Activated naive CD4-positive, alpha-beta T cell treated with anti-CD3 and anti-CD28 coated beads, Interleukin-2, amount 50 U/mL, for 72 hours (primary cell): ENCODE data around the gene FHOD1. TPM values are rescaled to one million over a fixed set of nuclear protein-coding genes. Genes with fewer than 3 reads are reported as not detected.

Source experiments
- ATAC-seq, 2 donors: fragments of 150-1000 bp; cut with Tn5 transposase; 2 replicates each; pipeline ENCODE4 v1.10.0; 2021; ENCODE audit warnings: mild to moderate bottlenecking in 2 of 2, moderate library complexity in 2 of 2
- DNase-seq, 2 donors: peaks; one replicate each; pipeline ENCODE4 v3.0.0; 2021 to 2022; ENCODE audit warnings: low spot score in 2 of 2
- H3K27ac Mint-ChIP-seq, 2 donors: one replicate each; pipeline ENCODE4 v1.8.0; 2022; ENCODE audit warnings: mild to moderate bottlenecking in 2 of 2, mixed read lengths in 2 of 2
- H3K36me3 Mint-ChIP-seq, 2 donors: one replicate each; pipeline ENCODE4 v1.8.0; 2022; ENCODE audit warnings: mixed read lengths in 2 of 2
- H3K9me3 Mint-ChIP-seq, 2 donors: one replicate each; pipeline ENCODE4 v1.8.0; 2022; ENCODE audit warnings: mixed read lengths in 2 of 2
- total RNA-seq, 2 donors: library from RNA; stranded (reverse); gene quantifications; one replicate each; pipeline ENCODE4 v1.2.3, GENCODE V29; 2022

FHOD1 gene
- total RNA-seq, 2 donors from 2014 or later = 104 to 133 TPM

GRCh38 chr16:67279296-67280089 is 32.2 kb upstream of the FHOD1 start, which contains the start of gene PLEKHG4:
Gene PLEKHG4 (plus strand): TSS chr16:67279532. CDS start chr16:67280045, 513 bp downstream.
- peak; percentile 88 to 94 for ATAC-seq
- Mint-ChIP-seq H3K9me3 (no peaks in the 10 kb centered on the region), H3K27ac (peak within 1 kb of the TSS; percentile 90 to 94), H3K36me3 (peaks cover 0 to 12% of the 10 kb centered on the region in 2 donors)
- peak; percentile 84 to 89 for DNase-seq

GRCh38 chr16:67278773-67279295 is 31.6 kb upstream of the FHOD1 start:
- DNase-seq (peak in 1 of 2 donors; percentile 67), ATAC-seq (peak; percentile 72 to 73)
- Mint-ChIP-seq H3K27ac (peak overlapping the region; percentile 90 to 94), H3K36me3 (peaks cover 0 to 12% of the 10 kb centered on the region in 2 donors), H3K9me3 (no peaks in the 10 kb centered on the region)

DNA sequence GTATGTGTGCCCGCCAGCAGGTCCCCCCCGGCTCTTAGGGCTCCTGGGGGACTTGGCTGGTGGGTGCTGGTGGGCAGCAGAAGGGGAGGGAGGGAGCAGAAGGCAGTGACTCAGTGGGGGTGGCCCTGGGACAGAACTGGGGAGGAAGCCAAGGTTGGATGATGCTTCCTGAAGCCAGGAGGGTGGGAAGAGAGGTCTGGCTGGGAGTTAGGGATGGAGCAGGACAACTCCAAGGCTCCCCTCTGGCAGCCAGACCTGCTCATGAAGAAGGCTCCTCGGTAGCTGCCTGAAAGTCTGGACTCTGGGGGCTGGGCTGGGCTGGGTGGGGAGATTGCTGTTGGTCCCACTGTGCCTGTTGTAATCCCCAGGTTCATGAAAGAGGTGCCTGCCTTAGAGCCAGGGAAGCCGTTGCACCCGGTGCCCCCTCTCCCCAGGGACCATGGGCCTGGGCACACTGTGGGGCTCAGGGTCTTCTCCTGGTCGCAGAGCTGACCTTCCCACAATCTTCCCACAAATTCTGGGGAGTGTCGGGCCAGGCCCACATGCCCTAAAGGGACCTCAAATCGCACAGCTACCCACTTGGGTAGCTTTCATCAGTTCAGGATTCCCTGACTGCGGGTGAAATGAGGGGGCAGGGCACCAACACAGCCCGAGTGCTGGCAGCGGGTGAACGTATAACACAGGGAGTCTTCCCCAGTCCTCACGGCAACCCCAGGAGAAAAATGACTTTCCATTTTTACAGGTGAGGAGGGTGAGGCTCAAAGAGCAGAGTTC is 30.9 kb upstream of the FHOD1 start:
- DNase-seq (no peak), ATAC-seq (no peak)
- peak overlapping the region; percentile 90 to 94 for H3K27ac Mint-ChIP-seq
- H3K9me3 Mint-ChIP-seq = no peaks in the 10 kb centered on the region
- H3K36me3 Mint-ChIP-seq = peaks cover 0 to 12% of the 10 kb centered on the region in 2 donors

DNA sequence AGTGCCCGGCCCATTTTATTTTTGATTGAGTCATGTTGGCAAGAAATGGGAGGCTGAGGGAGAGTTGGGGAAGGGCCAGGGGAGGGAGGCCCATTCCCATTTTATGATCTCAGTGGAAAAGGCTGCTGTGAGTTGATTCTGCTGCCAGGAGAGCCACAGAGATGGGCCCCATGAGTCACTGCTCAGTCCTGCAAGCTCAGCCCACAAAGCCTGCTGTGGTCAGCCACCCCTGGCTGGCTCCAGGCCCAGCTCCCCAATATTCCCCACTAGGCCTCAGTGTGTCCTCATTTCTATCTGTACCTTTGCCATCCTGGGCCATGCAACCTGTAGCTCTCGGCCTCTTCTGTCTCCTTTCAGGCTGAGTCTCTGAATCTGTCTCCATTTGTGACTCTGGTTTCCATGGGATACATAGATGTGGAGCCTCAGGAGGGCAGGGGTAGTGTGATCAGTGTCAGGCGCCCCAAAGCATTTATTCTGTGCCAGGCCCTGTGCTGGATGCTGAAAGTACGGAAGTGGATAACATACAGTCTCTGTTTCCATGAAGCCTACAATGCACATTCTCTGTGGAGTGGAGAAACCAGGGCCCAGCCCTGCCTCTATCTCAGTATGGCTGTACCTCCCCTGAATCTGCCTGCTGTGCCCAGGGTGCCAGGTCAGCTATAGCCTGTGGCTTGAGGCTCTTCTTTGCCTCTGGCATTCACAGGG is 30.2 kb upstream of the FHOD1 start:
- DNase-seq (peak in 1 of 2 donors; percentile 76), ATAC-seq (peak in 1 of 2 donors; percentile 58)
- Mint-ChIP-seq H3K36me3 (peaks cover 0 to 12% of the 10 kb centered on the region in 2 donors), H3K27ac (peak overlapping the region; percentile 89 to 90), H3K9me3 (no peaks in the 10 kb centered on the region)

- ATAC-seq (no peak), DNase-seq (no peak)
Observed at GRCh38 chr16:67275321-67275720, 28.0 kb upstream of the FHOD1 start.

DNA sequence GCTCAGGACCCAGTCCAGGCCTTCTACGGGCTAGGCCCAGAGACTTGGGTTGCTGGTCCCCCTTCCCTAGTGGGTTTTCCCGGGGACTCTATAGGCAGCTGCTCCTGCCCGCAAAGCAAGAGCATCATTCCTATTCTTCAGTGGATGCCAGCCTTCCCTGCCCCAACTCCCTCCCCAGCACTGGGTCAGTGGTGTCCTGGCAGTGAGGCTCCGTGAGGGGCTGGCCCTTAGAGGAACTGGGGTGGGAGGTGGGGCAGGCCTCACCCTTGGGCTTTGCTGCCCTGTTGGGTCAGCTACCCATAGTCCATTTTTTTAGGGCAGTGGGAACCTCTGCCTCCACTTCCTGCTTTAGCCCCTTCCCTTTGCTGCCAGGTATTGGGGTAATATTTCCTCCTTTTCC is 24.2 kb upstream of the FHOD1 start:
- H3K36me3 Mint-ChIP-seq = peaks cover 0 to 8% of the 10 kb centered on the region in 2 donors
- no peak for DNase-seq

More at GRCh38 chr16:67275321-67275720, 28.0 kb upstream of the FHOD1 start:
- Mint-ChIP-seq H3K9me3 (no peaks in the 10 kb centered on the region), H3K36me3 (peaks cover 0 to 12% of the 10 kb centered on the region in 2 donors), H3K27ac (peak overlapping the region in 1 of 2 donors; percentile 82)

GRCh38 chr16:67270931-67271338 is 23.7 kb upstream of the FHOD1 start:
- no peak for ATAC-seq
- peaks cover 0 to 5% of the 10 kb centered on the region in 2 donors for H3K36me3 Mint-ChIP-seq

More for the DNA sequence above, 24.2 kb upstream of the FHOD1 start:
- Mint-ChIP-seq H3K27ac (no peak overlapping the region), H3K9me3 (no peaks in the 10 kb centered on the region)
- no peak for ATAC-seq

DNA sequence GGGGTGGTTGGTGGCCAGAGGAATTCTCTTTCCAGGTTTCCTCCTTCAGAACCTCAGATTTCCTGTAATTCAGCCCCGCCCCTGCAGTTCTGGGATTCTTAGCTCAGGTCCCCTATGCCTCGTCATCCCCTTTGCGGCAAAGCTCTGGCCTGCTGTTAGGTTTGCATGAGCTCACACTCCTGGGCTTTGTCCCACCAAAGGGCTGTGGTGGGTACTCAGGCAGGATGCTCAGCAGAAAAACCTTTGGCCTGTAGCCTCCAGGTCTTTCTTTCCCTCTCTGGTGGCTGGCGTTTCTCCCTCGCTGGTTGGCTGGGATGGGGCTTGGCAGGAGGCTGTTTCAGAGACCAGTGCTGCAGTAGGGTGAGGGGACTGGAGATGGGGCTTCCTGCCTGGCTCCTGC is 22.5 kb upstream of the FHOD1 start:
- Mint-ChIP-seq H3K36me3 (no peaks in the 10 kb centered on the region), H3K27ac (no peak overlapping the region), H3K9me3 (no peaks in the 10 kb centered on the region)
- ATAC-seq (no peak), DNase-seq (no peak)

More at GRCh38 chr16:67270931-67271338, 23.7 kb upstream of the FHOD1 start:
- no peak for DNase-seq
- H3K9me3 Mint-ChIP-seq = no peaks in the 10 kb centered on the region
- no peak overlapping the region for H3K27ac Mint-ChIP-seq

DNA sequence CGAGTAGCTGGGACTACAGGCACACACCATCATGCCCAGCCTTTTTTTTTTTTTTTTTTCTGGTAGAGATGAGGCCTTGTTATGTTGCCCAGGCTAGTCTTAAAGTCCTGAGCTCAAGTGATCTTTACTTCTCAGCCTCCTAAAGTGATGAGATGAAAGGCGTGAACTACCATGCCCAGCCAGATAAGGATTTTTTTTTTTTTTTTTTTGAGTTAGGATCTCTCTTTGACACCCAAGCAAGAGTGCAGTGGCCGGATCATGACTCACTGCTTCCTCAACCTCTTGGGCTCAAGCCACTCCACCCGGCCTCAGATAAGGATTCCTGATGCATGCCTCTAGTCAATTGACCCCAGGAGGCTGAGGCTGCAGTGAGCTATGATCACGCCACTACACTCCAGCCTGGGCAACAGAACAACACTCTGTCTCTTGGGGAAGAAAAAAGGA is 20.9 kb upstream of the FHOD1 start:
- Mint-ChIP-seq H3K9me3 (no peaks in the 10 kb centered on the region), H3K27ac (no peak overlapping the region), H3K36me3 (no peaks in the 10 kb centered on the region)
- DNase-seq (no peak), ATAC-seq (no peak)

GRCh38 chr16:67265834-67266233 is 18.6 kb upstream of the FHOD1 start:
- peak overlapping the region in 1 of 2 donors; percentile 33 for H3K27ac Mint-ChIP-seq
- ATAC-seq (no peak), DNase-seq (no peak)
- no peaks in the 10 kb centered on the region for H3K36me3 Mint-ChIP-seq
- H3K9me3 Mint-ChIP-seq = no peaks in the 10 kb centered on the region

DNA sequence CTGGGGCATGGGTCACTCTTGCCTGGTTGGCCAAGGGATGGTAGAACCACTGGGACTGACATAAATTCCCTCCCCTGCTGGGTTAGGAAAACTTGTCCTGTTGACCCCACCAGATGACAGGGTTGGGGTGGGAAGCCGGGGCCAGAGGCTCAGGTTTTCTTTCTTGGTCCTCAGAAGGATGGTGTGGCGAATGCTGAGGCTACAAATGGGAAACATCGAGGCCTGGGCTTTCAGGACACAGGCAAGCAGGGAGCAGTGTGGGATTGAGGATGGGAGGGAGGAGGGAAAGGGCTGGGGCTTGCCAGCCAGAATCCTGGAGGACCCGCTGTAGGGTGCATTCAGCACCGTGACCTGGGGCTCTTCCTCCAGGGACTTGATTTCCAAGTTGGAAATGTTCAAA is 17.6 kb upstream of the FHOD1 start:
- DNase-seq (no peak), ATAC-seq (no peak)
- no peaks in the 10 kb centered on the region for H3K9me3 Mint-ChIP-seq
- no peaks in the 10 kb centered on the region for H3K36me3 Mint-ChIP-seq
- no peak overlapping the region for H3K27ac Mint-ChIP-seq

GRCh38 chr16:67264277-67264676 is 17.0 kb upstream of the FHOD1 start:
- DNase-seq = no peak
- H3K9me3 Mint-ChIP-seq = no peaks in the 10 kb centered on the region

GRCh38 chr16:67263201-67263600 is 15.9 kb upstream of the FHOD1 start:
- Mint-ChIP-seq H3K9me3 (no peaks in the 10 kb centered on the region), H3K27ac (peak overlapping the region in 1 of 2 donors; percentile 29), H3K36me3 (no peaks in the 10 kb centered on the region)
- DNase-seq (no peak), ATAC-seq (no peak)

More at GRCh38 chr16:67264277-67264676, 17.0 kb upstream of the FHOD1 start:
- no peaks in the 10 kb centered on the region for H3K36me3 Mint-ChIP-seq
- no peak for ATAC-seq
- H3K27ac Mint-ChIP-seq = no peak overlapping the region

DNA sequence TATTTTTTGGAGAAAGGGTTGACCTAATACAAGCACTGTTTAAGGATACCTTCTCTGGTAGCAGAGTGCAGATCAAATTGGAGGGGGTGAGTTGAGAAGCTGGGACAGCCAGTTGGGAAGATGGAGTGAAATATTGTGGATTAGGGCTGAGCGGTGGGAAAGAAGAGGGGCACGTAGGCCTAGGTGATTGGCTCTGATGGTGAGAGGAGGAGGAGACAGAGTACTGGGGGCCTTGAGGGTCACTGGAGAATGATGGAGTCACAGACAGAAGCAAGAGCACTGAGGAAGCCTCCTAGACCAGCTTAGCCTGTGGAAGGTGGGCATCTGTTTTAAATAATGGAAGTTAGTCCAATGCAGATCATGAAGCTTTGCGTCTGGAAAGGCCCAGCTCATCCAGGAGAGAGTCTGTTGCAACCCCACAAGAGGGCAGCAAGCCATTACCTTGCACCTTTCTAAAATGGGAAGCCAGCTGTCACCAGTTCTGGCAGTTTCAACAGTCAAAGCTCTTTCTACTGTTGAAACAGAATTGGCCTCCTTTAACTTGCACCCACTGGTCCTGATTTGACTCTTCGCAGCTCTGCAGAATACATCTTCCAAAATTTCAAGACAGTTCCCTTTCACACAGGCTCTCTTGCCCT is 13.3 kb upstream of the FHOD1 start:
- DNase-seq (no peak), ATAC-seq (peak; percentile 48 to 75)
- Mint-ChIP-seq H3K27ac (no peak overlapping the region), H3K9me3 (no peaks in the 10 kb centered on the region), H3K36me3 (no peaks in the 10 kb centered on the region)

DNA sequence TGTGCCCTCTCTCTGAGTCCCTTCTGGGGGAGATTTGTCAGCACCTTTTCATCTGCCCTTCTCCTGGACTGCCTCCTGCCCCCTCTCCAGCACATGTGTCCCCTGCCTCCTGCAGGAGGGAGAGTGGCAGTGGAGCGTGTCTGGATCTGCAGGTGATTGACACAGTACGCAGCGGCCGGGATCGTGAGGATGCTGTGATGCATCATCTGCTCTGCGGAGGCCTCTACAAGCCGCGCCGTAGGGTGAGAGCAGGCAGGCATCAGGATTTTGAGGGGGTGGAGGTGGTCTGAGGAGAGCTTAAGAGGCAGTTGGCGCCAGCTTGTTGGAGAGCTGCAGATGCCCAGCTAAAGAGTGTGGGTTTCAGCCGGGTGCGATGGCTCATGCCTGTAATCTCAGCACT is 12.4 kb upstream of the FHOD1 start:
- ATAC-seq (no peak), DNase-seq (no peak)
- Mint-ChIP-seq H3K9me3 (no peaks in the 10 kb centered on the region), H3K36me3 (no peaks in the 10 kb centered on the region), H3K27ac (no peak overlapping the region)
